Suppressor macrophage treated with lipopolysaccharide for 1 hour (primary cell): ENCODE measurements around the gene FAM227A.

Experiments used
- DNase-seq, 3 donors: peaks; one replicate each; pipeline ENCODE4 v3.0.0-alpha.2; 2020 to 2022

FAM227A gene

GRCh38 chr22:38656256-38657044 is at the start of gene FAM227A, which contains the start of gene CBY1:
TSS of gene FAM227A (minus strand) at chr22:38656392. CDS start at chr22:38650168, 6,224 bp downstream.
TSS of gene CBY1 (plus strand) at chr22:38656638. CDS start at chr22:38668055, 11,417 bp downstream.
- peak; percentile 87 to 93 (median 93) for DNase-seq

GRCh38 chr22:38705235-38706100 is 49.3 kb upstream of the FAM227A start, which contains the start of gene GTPBP1:
TSS of gene GTPBP1 (plus strand) at chr22:38705944. CDS start at chr22:38705956, 12 bp downstream.
- DNase-seq: peak; percentile 98 to 100 (median 100)

DNA sequence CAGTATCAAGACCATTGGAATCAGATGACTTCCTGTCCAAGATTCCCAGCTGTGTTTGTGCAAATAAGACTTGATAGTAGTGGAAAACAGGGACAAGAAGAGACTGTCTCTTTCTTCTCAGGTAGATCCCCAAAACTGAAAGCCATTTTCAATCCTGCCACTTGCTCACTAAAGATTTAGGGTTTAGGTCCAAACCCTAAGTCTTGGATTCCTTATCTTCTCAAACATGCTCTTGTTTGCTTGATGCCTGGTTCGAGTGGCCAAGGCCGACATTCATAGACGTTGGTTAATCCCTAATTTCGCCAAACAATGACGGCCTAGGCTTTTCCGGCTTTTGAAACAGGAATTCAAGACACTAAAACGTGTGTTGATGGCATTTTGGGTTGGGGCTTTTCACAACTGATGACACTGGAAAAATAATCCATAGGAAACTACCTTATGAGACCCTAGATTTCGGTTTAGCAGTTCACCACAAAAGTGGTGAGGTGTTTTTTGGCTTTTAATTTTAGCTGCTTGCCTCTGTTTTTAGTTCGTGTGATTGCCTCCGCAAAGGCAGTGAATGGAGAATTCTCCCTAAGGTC is 48.6 kb upstream of the FAM227A start:
- DNase-seq: peak in 2 of 3 donors; percentile 25 to 57

DNA sequence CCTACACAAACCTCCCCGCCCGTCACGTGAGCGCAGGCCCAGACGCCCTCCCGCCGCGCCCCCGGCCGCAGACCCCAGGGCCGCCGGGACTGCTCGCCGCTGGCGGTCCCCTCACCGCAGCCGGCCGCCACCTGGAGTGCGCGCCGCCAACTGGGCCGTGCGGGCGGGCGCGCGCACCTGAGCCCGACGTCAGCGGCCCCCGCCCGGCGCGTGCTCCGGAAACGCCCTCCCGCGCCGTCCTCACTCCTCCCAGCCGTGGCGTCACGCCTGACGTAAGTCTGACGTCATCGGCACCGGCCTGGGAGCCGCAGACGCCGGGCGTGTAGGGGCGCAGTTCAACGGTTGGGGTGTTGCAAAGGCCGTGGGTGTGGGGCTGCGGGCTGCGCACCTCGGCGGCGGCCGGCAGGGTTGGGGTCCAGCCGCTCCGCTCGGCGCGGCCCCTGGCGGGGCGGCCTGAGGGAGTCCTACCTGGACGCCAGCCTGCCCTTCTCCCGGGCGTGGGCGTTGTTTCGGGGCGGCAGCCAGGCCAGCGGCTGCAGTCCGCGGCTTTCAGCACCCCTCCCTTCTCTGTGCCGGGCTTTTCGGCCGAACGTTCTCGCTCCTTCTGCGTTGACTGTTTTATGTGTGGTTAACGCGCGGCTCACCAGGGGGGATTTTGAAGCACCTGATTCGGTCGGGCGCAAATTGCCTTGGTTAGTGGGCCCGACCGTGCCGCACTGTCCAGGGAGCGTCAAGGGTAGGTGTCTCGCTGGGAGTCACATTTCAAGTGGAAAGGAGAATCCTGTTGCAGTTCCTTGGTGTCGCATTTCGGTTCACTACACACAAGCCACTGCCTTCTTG is 44.8 kb upstream of the FAM227A start, which contains the start of gene JOSD1:
Gene JOSD1 (minus strand): TSS at position 155 of the 840 bp plus-strand sequence. CDS start 956 bp downstream, outside the sequence.
- DNase-seq: peak; percentile 97 to 99 (median 99)

DNA sequence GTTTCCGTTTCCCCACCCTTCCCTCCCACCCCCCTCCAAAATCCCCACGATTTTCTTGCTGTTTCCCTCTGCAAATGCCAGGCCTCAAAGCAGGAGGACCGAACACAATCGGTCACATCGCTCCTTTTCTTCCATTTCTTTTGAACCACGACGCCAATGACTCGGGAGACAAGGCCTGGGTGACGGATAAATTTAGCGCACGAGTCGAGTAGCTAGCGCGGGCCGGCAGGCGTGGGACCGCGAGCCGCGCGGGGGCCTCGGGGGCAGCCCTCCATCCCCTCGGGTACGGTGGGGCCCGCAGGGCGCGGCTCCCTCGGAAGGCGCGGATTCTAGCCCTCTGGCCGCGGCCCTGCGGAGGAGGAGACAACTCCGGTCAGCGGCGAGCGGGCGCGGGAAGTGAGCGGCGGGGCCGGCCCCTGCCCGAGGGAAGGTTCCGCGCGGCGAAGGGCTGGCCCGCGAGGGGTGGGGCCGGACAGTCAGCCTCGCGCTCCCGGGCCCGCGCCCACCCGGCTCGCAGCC is 44.1 kb upstream of the FAM227A start:
- DNase-seq: peak; percentile 88 to 94 (median 88)

GRCh38 chr22:38699784-38700183 is 43.6 kb upstream of the FAM227A start:
- no peak for DNase-seq

GRCh38 chr22:38699143-38699542 is 43.0 kb upstream of the FAM227A start:
- DNase-seq: no peak

DNA sequence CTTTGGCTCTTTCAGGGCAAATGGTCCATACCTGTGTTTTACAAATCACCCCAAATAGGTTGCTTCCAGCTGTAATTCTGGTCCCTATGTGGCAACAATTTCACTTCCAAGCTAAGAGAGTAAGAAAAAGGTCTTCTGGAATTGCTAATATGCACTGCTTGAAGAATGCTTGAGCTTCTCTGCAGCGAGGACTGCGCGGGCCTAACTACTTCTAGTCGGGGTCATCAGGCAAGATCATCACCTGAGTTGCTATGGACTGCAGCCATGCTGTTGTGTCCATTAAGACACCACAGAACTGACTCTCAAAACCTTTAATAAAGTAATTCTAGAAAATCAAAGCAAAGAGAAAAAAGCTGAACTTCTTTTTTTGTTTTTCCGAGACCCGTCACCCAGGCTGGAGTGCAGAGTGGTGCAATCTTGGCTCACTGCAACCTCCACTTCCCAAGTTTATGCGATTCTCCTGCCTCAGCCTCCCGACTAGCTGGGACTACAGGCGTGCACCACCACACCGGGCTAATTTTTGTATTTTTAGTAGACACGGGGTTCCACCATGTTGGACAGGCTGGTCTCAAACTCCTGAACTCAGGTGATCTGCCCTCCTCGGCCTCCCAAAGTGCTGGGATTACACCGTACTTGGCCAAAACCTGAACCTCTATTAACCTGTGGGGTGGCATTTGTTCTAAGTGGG is 42.4 kb upstream of the FAM227A start:
- no peak for DNase-seq

DNA sequence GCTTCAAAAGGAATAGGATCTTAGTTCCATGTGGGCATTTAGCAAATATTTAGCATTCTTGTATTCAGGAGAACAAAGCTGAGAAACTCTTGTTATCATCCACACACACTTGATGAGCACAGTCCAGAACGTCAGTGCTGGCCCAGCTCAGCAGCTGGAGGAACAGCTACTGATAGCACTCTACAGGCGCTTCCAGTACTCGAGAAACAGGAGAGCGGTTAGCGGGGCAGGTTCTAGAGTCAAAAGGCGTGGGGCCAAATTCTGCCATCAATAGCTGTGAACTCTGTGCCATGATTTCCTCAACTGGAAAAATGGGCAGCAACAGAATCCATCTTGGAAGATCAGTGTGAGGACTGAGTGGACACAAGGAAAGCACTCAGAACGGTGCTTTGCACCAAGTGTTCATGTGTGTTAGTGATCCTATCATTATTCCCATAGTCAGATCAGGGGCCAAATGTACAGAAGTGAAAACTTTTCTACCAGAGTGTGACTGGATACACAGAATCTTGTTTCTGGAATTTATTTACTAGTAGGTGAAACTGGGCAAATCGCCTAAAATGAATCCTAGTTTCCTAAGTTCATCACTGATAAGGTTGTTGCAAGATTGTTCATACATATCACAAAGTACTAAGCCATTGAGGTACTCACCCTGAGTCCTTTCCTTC is 41.4 kb upstream of the FAM227A start:
- DNase-seq: no peak

DNA sequence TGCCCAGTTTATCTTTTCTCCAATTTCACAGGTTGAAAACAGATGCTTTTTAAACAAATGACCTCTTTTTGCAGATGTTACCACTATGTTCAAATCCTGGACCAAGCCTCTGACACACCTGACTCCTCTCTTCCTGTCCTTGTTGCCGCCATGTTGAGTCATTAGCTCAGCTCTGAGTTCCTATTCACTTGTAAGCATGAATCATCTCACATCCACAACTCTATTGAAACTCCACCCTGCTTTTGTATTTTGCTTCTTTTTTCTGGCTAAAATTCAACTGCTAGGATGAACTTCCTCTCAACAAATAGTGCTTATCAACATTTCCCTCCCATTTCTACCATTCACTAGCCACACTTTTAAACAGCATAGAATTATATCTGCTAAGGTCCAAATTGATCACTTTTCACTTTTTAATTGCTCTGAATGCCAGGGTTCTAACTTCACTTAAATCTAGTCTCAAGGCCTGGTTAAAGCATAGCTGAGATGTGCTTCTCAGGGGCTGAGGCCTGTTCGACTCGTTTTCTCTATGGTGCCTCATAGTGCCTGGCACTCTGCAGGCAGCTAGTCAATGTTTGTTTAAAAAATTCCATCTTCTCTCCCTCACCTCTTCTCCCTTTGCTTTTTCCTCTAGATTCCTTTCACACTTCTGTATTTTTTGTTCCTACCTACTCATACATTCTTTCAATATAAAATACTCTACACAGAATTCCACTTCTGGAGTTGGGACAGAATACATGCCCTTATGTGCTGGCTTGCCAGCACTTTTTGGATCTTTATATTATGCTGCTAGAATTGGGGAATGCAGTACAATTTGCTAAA is 40.6 kb upstream of the FAM227A start:
- peak; percentile 64 to 82 (median 81) for DNase-seq

- peak; percentile 47 to 72 (median 58) for DNase-seq
Observed at GRCh38 chr22:38694940-38695339, 38.7 kb upstream of the FAM227A start.

DNA sequence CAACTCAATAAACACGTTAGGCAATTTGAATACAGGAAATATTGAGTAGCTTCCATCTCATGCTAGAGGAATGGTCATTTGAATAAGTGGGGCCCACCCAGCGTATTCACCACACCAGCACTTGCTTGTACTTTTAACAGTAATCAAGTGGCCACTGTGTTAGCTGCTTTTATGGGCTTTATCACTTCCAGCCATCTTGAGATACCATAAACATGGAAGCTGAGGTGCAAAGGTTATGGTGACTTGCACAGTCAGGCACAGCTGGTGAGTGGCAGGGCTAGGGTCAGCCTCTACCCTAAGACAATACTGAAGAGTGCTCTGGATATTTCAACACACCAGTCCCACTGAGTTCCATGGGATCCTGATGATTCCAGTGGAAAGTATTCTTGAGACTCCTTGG is 37.9 kb upstream of the FAM227A start:
- DNase-seq: no peak

DNA sequence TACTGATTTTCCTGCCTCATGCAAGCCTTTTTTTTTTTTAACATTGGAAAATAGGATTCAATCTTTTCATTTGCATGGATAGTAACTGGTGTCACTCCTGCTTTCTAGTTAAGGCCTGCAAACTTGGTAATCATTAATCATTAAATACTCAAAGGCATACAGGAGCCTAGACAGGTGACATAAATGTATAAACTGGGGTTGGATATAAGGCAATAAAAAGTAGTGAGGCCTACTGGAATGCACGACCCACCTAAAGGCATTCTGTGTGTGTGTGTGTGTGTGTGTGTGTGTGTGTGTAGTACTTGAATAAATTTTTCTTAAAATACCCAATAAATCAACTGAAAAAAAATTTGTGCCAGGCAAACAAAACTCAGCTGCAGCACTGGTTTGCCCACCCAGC is 33.5 kb upstream of the FAM227A start:
- no peak for DNase-seq

- no peak for DNase-seq
Observed at GRCh38 chr22:38685761-38686160, 29.6 kb upstream of the FAM227A start.

DNA sequence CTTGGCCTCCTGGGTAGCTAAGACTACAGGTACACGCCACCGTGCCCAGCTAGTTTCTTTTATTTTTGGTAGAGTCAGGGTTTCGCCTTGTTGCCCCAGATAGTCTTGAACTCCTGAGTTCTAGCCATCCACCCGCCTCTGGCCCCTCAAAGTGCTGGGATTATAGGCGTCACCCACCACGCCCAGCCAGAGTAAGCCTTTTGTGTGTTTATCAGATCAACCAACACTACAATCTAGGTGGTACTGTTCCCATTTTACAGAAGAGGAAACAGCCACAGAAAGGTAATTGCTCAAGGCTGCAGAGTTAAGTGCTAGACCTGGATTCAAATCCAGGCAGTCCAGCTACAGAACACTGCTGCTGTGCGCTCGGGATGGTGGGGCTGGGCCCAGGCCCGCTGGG is 28.7 kb upstream of the FAM227A start:
- DNase-seq: no peak

DNA sequence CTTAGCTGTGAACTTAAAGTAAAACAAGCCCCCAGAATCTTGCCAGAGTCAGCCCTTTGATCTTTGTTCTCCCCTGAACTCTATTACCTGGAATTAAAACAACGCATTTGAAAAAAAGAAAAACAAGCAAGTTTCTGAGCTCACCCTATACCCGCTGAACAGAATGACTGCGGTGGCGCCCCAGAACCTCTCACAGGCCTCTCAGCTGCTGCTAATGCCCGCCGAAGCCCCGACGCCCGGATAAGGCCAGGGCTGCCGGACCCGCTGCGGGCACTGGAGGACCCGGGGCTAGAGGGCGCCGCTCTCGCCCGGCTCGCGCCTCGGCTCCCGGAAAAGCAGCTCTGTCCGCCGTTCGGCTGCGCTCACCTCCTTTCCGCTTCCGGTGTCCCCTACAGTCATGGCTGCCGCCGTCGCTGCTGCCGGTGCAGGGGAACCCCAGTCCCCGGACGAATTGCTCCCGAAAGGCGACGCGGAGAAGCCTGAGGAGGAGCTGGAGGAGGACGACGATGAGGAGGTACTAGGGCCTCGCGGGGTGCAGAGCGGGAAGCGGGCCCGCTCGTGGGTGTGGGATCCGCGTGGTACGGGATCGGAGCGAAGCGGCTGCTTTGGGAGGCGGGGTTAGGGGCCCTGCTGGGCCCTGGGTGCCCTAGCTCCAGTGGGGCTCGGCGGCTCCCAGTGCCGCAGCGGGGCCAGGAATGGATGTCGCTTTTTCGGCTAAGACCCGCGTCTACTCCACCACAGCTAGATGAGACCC is 25.6 kb upstream of the FAM227A start, which contains the start of gene TOMM22:
Gene TOMM22 (plus strand): TSS at position 376 of the 754 bp plus-strand sequence. CDS start 22 bp downstream, at position 398.
- DNase-seq: peak; percentile 92 to 96 (median 95)

DNA sequence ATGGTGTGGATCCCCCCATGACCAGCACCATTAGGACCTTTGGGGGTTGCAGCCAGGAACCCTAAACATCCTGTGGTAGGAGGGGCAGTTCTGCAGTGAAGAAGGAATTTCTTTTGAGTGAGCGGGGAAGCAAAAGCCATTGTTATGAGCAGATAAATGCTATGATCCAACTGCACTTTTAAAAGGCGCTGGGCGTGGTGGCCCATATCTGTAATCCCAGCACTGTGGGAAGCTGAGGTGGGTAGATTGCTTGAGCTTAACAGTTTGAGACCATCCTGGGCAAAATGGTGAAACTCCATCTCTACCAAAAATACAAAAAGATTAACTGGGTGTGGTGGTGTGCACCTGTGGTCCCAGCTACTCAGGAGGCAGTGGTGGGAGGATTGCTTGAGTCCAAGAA is 19.6 kb upstream of the FAM227A start:
- DNase-seq: no peak

- DNase-seq: no peak
Observed at GRCh38 chr22:38674888-38675287, 18.7 kb upstream of the FAM227A start.
